Stimulated activated naive CD8-positive, alpha-beta T cell treated with anti-CD3 and anti-CD28 coated beads, Interleukin-15, Interleukin-2, amounts not matched to agents 100 ng/mL and 50 ng/mL, for 24 hours (primary cell): ENCODE results near the gene SFXN3.

ENCODE experiments used
- H3K27ac Mint-ChIP-seq: one replicate; pipeline ENCODE4 v1.8.0; 2021; ENCODE audit warnings: mild to moderate bottlenecking, mixed read lengths
- H3K27me3 Mint-ChIP-seq: one replicate; pipeline ENCODE4 v1.8.0; 2021; ENCODE audit warnings: mixed read lengths
- H3K36me3 Mint-ChIP-seq: one replicate; pipeline ENCODE4 v1.8.0; 2021; ENCODE audit warnings: low read depth, mixed read lengths
- H3K4me1 Mint-ChIP-seq: one replicate; pipeline ENCODE4 v1.8.0; 2021; ENCODE audit warnings: low read depth, mixed read lengths
- H3K4me3 Mint-ChIP-seq: one replicate; pipeline ENCODE4 v1.8.0; 2021; ENCODE audit warnings: mild to moderate bottlenecking, mixed read lengths
- H3K9me3 Mint-ChIP-seq: one replicate; pipeline ENCODE4 v1.8.0; 2021; ENCODE audit warnings: mixed read lengths

Gene SFXN3

GRCh38 chr10:101075775-101076174 is 44.7 kb downstream of the SFXN3 start:
- Mint-ChIP-seq H3K4me3 (no peak overlapping the region), H3K27ac (no peak overlapping the region), H3K27me3 (peaks cover 64% of the 10 kb centered on the region), H3K36me3 (no peaks in the 10 kb centered on the region), H3K9me3 (no peaks in the 10 kb centered on the region), H3K4me1 (peaks cover 7% of the 10 kb centered on the region)

DNA sequence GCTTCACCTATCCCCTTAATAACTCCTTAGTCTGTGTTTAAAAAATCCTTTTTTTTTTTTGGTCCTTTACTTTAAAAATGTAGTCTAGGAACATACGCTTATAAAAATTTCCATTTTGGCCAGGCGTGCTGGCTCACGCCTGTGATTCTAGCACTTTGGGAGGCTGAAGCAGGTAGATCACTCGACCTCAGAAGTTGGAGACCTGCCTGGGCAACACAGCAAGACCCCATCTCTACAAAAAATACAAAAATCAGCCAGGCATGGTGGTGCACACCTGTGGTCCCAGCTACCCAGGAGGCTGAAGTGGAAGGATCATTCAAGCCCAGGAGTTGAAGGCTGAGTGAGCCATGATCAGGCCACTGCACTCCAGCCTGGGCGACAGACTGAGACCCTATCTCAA is 45.6 kb downstream of the SFXN3 start:
- peaks cover 2% of the 10 kb centered on the region for H3K4me1 Mint-ChIP-seq
- H3K27me3 Mint-ChIP-seq: peaks cover 69% of the 10 kb centered on the region
- H3K4me3 Mint-ChIP-seq: no peak overlapping the region
- H3K27ac Mint-ChIP-seq: no peak overlapping the region
- no peaks in the 10 kb centered on the region for H3K9me3 Mint-ChIP-seq
- H3K36me3 Mint-ChIP-seq: no peaks in the 10 kb centered on the region

DNA sequence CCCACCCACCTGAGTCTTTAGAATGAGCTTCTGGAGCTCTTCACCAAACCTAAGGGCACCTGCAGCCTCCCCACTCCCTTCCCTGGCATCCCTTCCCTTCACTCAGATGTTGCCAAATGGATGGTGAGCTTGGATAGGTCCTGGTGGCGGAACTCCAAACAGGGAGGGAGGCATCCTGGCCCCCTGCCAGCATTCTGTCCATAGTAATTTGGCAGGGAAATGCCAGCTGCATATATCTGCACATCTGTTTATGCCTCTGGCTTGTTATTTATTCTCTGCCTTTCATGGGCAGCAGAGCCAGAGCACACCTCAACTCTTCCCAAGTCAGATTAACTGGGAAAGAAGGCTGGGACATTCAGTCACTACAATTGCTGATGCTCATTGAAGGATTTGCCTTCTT is 48.8 kb downstream of the SFXN3 start:
- Mint-ChIP-seq H3K27ac (no peak overlapping the region), H3K27me3 (peaks cover 61% of the 10 kb centered on the region), H3K9me3 (no peaks in the 10 kb centered on the region)

DNA sequence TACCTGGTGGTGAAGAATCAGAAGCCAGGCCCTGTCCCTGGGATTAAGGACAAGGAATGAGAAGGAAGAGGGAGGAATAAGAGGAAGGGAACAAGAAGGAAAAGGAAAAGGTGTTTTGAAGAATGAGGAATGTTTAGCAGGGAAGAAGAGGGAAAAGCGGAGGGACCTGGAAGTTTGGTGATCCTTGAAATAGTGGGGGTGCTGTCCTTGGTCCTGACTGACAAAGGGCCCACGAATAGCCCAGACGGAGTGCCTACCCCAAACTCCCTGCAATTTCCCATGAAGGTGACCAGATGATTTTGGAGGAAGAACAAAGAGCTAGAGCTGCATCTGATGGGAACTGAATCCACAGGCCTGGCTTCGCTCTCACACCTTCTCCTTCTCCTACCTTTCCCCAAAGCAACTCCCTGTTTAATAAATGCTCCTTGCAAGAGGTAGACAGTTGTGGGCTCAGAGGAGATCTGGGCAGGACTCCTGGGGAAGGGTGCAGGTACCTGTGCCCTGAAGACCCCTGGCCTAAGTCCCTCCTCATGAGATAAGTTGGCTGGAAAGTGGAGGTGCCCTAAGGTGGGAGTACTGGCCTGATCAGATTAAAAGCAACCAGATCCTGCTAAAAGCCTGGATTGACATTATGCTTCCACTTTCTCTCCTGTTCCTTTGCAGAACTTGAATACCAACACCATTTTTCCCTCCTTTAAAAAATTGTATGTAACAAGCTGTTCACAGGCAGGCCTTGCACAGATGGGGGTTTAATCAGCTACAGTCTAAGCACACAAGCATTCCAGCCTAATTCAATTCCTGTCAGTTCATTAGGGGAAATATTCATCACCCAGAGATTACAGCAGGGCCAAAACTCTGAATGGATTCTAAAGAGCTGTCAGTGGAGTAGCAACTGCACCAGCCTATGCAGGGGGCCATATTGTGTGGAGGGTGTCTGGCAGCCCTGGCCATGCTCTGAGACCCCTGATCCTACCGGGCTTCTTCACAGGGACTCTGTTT is 50.2 kb downstream of the SFXN3 start:
- no peaks in the 10 kb centered on the region for H3K9me3 Mint-ChIP-seq
- H3K4me1 Mint-ChIP-seq: no peaks in the 10 kb centered on the region
- no peaks in the 10 kb centered on the region for H3K36me3 Mint-ChIP-seq
- H3K4me3 Mint-ChIP-seq: no peak overlapping the region
- peaks cover 53% of the 10 kb centered on the region for H3K27me3 Mint-ChIP-seq
- H3K27ac Mint-ChIP-seq: no peak overlapping the region

More for the DNA sequence above, 48.8 kb downstream of the SFXN3 start:
- H3K4me1 Mint-ChIP-seq: no peaks in the 10 kb centered on the region
- H3K4me3 Mint-ChIP-seq: no peak overlapping the region
- H3K36me3 Mint-ChIP-seq: no peaks in the 10 kb centered on the region

DNA sequence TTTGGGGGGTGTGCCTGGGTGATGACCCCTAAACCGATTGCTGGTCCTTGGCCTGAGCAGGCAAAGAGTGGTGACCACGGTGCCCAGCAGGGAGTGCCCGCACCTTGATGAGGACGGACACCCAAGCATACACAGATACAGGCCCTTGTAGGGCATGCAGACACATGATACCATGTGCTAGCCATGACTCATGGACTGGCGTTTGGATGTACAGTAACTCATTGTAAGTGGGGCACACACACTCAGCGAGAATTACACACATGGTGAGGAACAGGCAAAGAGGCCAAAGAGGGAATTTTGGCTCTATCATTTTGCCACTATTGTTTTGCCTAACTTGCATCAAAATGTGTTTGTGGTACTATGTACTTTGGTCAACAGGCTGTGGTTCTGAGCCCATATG is 54.8 kb downstream of the SFXN3 start:
- Mint-ChIP-seq H3K4me1 (no peaks in the 10 kb centered on the region), H3K27ac (no peak overlapping the region), H3K27me3 (peaks cover 56% of the 10 kb centered on the region), H3K36me3 (no peaks in the 10 kb centered on the region), H3K4me3 (no peak overlapping the region), H3K9me3 (no peaks in the 10 kb centered on the region)

DNA sequence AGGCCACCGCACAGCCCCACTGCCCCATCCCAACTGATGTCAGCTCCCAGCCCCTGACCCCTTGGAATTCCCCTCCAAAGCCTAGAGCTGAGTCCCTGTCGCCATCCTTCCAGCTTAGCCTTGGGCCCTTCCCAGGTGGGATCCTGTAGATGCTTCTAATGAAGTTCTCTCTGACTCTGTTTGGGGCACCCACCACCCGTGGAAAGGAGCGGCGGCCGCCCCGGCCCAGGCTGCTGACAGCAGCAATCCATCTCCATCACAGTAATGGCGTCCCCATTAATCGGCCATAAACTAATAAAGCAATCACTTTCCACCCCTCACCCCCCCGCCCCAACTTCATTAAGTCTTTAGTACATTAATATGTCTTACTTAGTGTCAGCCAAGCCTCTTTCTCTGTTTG is 56.3 kb downstream of the SFXN3 start:
- Mint-ChIP-seq H3K27me3 (peaks cover 60% of the 10 kb centered on the region), H3K4me1 (no peaks in the 10 kb centered on the region), H3K27ac (no peak overlapping the region), H3K36me3 (no peaks in the 10 kb centered on the region), H3K4me3 (no peak overlapping the region), H3K9me3 (no peaks in the 10 kb centered on the region)

DNA sequence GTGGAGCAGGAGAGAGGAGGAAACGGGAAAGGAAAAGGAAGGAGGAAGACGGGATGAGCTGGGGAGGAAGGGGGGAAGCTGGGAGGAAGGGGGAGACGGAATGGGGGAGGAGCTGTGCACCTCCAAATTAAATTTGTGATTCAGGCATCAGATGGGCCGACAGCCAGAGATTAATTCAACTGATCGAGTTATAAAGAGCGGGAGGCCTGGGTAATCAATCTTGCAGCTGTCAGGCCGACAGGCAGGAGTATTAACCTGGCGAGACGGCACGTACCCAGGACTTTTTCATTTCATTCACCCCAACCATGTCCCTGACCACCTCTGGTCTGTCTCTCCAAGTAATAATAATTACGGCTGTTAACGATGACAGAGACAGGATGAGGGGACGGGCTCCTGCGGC is 56.9 kb downstream of the SFXN3 start:
- no peak overlapping the region for H3K4me3 Mint-ChIP-seq
- H3K36me3 Mint-ChIP-seq: no peaks in the 10 kb centered on the region
- no peaks in the 10 kb centered on the region for H3K9me3 Mint-ChIP-seq
- peaks cover 62% of the 10 kb centered on the region for H3K27me3 Mint-ChIP-seq
- H3K4me1 Mint-ChIP-seq: no peaks in the 10 kb centered on the region
- H3K27ac Mint-ChIP-seq: no peak overlapping the region

- Mint-ChIP-seq H3K36me3 (no peaks in the 10 kb centered on the region), H3K4me3 (no peak overlapping the region), H3K27me3 (peaks cover 55% of the 10 kb centered on the region), H3K27ac (no peak overlapping the region), H3K9me3 (no peaks in the 10 kb centered on the region), H3K4me1 (no peaks in the 10 kb centered on the region)
These were observed 58.7 kb downstream of the SFXN3 start for GRCh38 chr10:101089520-101090299.

DNA sequence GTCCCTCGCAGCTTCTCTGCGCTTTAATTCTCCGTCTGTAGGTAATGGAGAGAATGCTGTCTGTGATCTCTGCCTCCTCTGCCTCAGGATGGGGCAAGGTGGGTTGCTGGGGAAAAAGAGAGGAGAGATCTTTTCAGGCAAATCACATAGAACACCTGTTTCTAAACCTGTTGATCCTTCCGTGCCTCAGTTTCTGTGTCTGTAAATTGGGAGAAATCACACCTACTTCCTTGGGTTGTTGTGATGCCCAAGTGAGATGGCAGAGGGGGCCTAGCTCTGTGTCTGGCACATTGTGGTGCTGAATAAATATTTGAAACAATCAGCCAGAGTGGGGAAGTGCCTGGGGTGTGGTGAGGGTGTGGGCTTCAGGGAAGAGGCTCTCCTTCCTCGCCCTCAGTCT is 59.6 kb downstream of the SFXN3 start:
- Mint-ChIP-seq H3K27ac (no peak overlapping the region), H3K9me3 (no peaks in the 10 kb centered on the region), H3K4me3 (no peak overlapping the region), H3K36me3 (no peaks in the 10 kb centered on the region), H3K4me1 (no peaks in the 10 kb centered on the region), H3K27me3 (peaks cover 56% of the 10 kb centered on the region)
